Measurements from ENCODE around the gene KIAA1210.

Gene KIAA1210

DNA sequence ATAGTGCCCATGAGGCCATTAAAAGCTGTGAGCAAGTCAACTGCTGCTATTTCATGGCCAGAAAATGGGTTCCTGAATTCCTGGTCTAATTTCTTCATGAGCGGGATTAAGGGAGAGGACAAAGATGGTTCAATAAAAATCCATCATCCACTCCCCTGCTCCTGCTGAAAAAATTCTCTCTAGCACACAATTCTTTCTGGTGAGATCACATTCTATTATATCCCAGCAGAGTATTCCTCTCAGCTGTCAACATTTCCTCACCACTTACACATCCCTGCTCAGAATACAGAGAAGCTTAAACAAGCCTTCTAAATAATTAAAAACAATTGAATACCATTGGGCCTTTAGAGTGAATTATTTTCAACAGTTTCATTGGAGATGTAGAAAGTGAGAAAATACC, 45.3 kb downstream of the KIAA1210 start:
- no peaks in the 10 kb centered on the region for H3K36me3 ChIP-seq (ENCODE audit: insufficient read depth, low read length)
- no peak overlapping the region for H3K4me3 ChIP-seq (ENCODE audit: low read length)
- no peaks in the 10 kb centered on the region for H3K9me3 ChIP-seq (ENCODE audit: low read length)
- no peaks in the 10 kb centered on the region for H3K4me1 ChIP-seq (ENCODE audit: insufficient read depth, low read length)
- peaks cover 21% of the 10 kb centered on the region for H3K27me3 ChIP-seq (ENCODE audit: insufficient read depth, low read length)
- no peak overlapping the region for H2AFZ ChIP-seq (ENCODE audit: low read depth, low read length)

GRCh38 chrX:119075270-119076025, 52.2 kb downstream of the KIAA1210 start:
- H3K27me3 ChIP-seq (ENCODE audit: insufficient read depth, low read length) = peaks cover 24% of the 10 kb centered on the region
- H3K36me3 ChIP-seq (ENCODE audit: insufficient read depth, low read length) = no peaks in the 10 kb centered on the region
- H2AFZ ChIP-seq (ENCODE audit: low read depth, low read length) = no peak overlapping the region
- no peaks in the 10 kb centered on the region for H3K9me3 ChIP-seq (ENCODE audit: low read length)
- H3K4me3 ChIP-seq (ENCODE audit: low read length) = no peak overlapping the region
- no peaks in the 10 kb centered on the region for H3K4me1 ChIP-seq (ENCODE audit: insufficient read depth, low read length)

GRCh38 chrX:119073911-119074310, 53.7 kb downstream of the KIAA1210 start:
- Histone ChIP-seq H3K4me1 (ENCODE audit: insufficient read depth, low read length) (no peaks in the 10 kb centered on the region), H3K4me3 (ENCODE audit: low read length) (no peak overlapping the region), H2AFZ (ENCODE audit: low read depth, low read length) (no peak overlapping the region), H3K9me3 (ENCODE audit: low read length) (no peaks in the 10 kb centered on the region), H3K36me3 (ENCODE audit: insufficient read depth, low read length) (no peaks in the 10 kb centered on the region), H3K27me3 (ENCODE audit: insufficient read depth, low read length) (peaks cover 16% of the 10 kb centered on the region)

- no peak overlapping the region for H3K4me3 ChIP-seq (ENCODE audit: low read length)
- H3K27me3 ChIP-seq (ENCODE audit: insufficient read depth, low read length) = peaks cover 14% of the 10 kb centered on the region
- H3K36me3 ChIP-seq (ENCODE audit: insufficient read depth, low read length) = no peaks in the 10 kb centered on the region
- H2AFZ ChIP-seq (ENCODE audit: low read depth, low read length) = no peak overlapping the region
- H3K9me3 ChIP-seq (ENCODE audit: low read length) = no peaks in the 10 kb centered on the region
- no peaks in the 10 kb centered on the region for H3K4me1 ChIP-seq (ENCODE audit: insufficient read depth, low read length)
Measured at GRCh38 chrX:119073200-119073905, 54.3 kb downstream of the KIAA1210 start.

DNA sequence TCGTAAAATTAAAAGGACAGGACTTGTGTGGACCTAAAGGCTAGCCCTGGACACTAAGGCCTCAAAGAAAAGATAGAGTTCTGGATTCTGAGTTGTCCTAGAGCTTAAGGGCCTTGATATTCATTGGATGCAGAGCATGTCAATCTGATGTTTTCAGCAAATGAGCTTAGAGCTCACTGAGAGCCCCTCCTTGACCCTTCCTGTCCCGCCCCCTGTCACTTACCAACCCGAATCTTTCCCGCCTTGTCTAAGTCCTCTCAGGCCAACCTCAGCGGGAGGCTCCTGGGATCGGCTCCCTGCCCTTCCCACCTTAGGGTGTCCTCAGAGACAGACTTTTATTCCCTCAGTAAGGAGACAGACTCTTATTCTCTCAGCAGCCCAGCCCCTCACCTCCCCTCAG, 54.9 kb downstream of the KIAA1210 start, which contains the start of gene CT47C1:
TSS of gene CT47C1 (plus strand) at position 250 of the 400 bp plus-strand sequence. CDS start 233 bp downstream, outside the sequence.
- Histone ChIP-seq H3K9me3 (ENCODE audit: low read length) (no peaks in the 10 kb centered on the region), H2AFZ (ENCODE audit: low read depth, low read length) (no peak within 1 kb of the TSS), H3K4me3 (ENCODE audit: low read length) (no peak within 1 kb of the TSS), H3K36me3 (ENCODE audit: insufficient read depth, low read length) (no peaks in the 10 kb centered on the region), H3K27me3 (ENCODE audit: insufficient read depth, low read length) (peaks cover 14% of the 10 kb centered on the region), H3K4me1 (ENCODE audit: insufficient read depth, low read length) (no peaks in the 10 kb centered on the region)

GRCh38 chrX:119071381-119071780, 56.2 kb downstream of the KIAA1210 start:
- Histone ChIP-seq H2AFZ (ENCODE audit: low read depth, low read length) (no peak overlapping the region), H3K4me1 (ENCODE audit: insufficient read depth, low read length) (no peaks in the 10 kb centered on the region), H3K4me3 (ENCODE audit: low read length) (no peak overlapping the region), H3K36me3 (ENCODE audit: insufficient read depth, low read length) (no peaks in the 10 kb centered on the region), H3K9me3 (ENCODE audit: low read length) (no peaks in the 10 kb centered on the region), H3K27me3 (ENCODE audit: insufficient read depth, low read length) (peaks cover 5% of the 10 kb centered on the region)

- Histone ChIP-seq H3K4me3 (ENCODE audit: low read length) (no peak overlapping the region), H2AFZ (ENCODE audit: low read depth, low read length) (no peak overlapping the region), H3K36me3 (ENCODE audit: insufficient read depth, low read length) (no peaks in the 10 kb centered on the region), H3K4me1 (ENCODE audit: insufficient read depth, low read length) (no peaks in the 10 kb centered on the region), H3K9me3 (ENCODE audit: low read length) (no peaks in the 10 kb centered on the region), H3K27me3 (ENCODE audit: insufficient read depth, low read length) (peaks cover 3% of the 10 kb centered on the region)
Measured at GRCh38 chrX:119069762-119070161, 57.9 kb downstream of the KIAA1210 start.

- Histone ChIP-seq H3K9me3 (ENCODE audit: low read length) (no peaks in the 10 kb centered on the region), H3K27me3 (ENCODE audit: insufficient read depth, low read length) (peaks cover 3% of the 10 kb centered on the region), H2AFZ (ENCODE audit: low read depth, low read length) (no peak overlapping the region), H3K4me3 (ENCODE audit: low read length) (no peak overlapping the region), H3K4me1 (ENCODE audit: insufficient read depth, low read length) (no peaks in the 10 kb centered on the region), H3K36me3 (ENCODE audit: insufficient read depth, low read length) (no peaks in the 10 kb centered on the region)
Measured at GRCh38 chrX:119069128-119069527, 58.5 kb downstream of the KIAA1210 start.

DNA sequence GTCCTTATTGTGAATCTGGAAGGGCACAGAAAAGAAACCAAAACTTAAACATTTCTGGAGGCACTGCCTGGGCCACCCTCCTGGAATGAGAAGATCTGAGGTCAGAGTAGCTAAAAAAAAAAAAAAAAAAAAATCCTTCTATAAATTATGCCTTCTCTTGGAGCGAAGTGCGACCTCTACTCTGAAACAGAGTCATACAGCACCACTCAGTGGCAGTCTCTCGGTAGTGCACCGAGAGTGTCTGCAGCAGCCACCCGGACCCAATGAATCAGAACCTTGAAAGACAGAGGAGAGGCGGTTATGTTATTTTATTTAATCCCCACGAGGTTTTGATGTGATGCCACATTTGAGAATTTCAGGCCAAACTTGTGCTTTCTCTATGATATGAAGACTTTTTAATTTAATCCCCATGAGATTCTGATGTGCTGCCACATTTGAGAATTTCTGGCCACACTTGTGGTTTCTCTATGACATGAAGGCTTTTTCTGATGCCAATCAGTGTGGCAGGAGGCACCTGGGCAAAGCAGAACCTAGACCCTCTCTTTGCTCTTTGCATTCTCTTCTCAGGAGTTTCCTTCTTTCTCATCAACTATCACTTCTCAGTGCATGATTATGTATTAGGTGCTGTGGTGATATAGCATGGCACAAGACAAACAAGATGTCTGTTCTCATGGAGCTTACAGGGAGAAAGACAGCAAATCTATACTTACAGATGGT, 60.4 kb downstream of the KIAA1210 start:
- no peaks in the 10 kb centered on the region for H3K4me1 ChIP-seq (ENCODE audit: insufficient read depth, low read length)
- no peak overlapping the region for H2AFZ ChIP-seq (ENCODE audit: low read depth, low read length)
- no peak overlapping the region for H3K4me3 ChIP-seq (ENCODE audit: low read length)
- H3K9me3 ChIP-seq (ENCODE audit: low read length) = no peaks in the 10 kb centered on the region
- H3K36me3 ChIP-seq (ENCODE audit: insufficient read depth, low read length) = no peaks in the 10 kb centered on the region
- peaks cover 5% of the 10 kb centered on the region for H3K27me3 ChIP-seq (ENCODE audit: insufficient read depth, low read length)

- H3K9me3 ChIP-seq (ENCODE audit: low read length) = no peaks in the 10 kb centered on the region
- no peaks in the 10 kb centered on the region for H3K4me1 ChIP-seq (ENCODE audit: insufficient read depth, low read length)
- no peak overlapping the region for H3K4me3 ChIP-seq (ENCODE audit: low read length)
- peaks cover 4% of the 10 kb centered on the region for H3K27me3 ChIP-seq (ENCODE audit: insufficient read depth, low read length)
- no peak overlapping the region for H2AFZ ChIP-seq (ENCODE audit: low read depth, low read length)
- no peaks in the 10 kb centered on the region for H3K36me3 ChIP-seq (ENCODE audit: insufficient read depth, low read length)
Measured at GRCh38 chrX:119063428-119063827, 64.2 kb downstream of the KIAA1210 start.

DNA sequence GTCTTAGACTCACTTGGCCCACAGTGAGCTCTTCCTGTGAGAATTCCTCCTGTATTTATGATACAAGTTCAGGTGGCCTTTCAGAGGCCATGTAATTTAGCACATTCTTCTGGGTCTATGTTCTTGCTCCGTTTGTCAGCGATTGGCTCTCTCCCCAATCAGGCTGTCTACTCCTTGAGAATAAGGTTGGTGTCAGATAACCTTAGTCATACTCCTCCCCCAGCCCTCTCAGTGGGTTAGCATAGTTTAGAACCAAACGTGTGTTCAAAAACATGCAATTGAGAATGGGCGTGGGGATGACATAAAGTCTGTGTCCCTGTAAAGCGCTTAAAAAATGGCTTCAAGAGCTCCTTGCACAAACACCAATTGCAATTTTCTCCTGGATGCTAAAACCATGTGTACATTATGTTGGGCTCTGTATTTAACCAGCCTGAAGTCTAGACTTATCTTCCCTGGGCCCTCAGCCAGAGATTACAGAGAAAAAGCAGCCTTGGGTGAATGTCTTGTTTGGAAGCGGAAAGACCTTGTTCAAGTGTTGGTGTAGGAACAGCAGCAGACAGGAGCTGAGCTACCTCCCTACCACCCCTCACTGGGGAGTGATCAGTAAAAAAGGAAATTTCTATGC, 64.8 kb downstream of the KIAA1210 start:
- no peaks in the 10 kb centered on the region for H3K36me3 ChIP-seq (ENCODE audit: insufficient read depth, low read length)
- no peaks in the 10 kb centered on the region for H3K9me3 ChIP-seq (ENCODE audit: low read length)
- H3K4me3 ChIP-seq (ENCODE audit: low read length) = no peak overlapping the region
- H3K27me3 ChIP-seq (ENCODE audit: insufficient read depth, low read length) = peaks cover 4% of the 10 kb centered on the region
- no peaks in the 10 kb centered on the region for H3K4me1 ChIP-seq (ENCODE audit: insufficient read depth, low read length)
- no peak overlapping the region for H2AFZ ChIP-seq (ENCODE audit: low read depth, low read length)

DNA sequence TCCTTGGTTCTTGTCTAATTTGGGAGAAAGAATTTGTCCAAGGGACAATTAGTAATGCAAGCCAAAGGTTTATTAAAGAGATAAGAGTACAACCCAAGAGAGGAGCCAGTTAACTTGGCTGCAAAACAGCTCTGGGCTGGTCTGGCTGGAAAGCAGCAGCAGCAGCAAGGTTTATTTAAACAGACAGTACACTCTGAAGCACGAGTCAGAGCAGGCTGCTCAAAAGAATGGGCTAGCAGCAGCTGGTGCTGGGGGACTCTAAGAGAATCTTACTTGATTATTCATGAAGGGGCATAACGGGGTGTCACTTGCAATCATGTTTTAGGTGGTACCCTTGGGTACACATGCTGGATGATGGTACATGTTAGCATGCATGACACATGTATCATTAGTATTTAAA, 71.9 kb downstream of the KIAA1210 start:
- Histone ChIP-seq H3K4me3 (ENCODE audit: low read length) (no peak overlapping the region), H2AFZ (ENCODE audit: low read depth, low read length) (no peak overlapping the region), H3K9me3 (ENCODE audit: low read length) (no peaks in the 10 kb centered on the region), H3K27me3 (ENCODE audit: insufficient read depth, low read length) (no peaks in the 10 kb centered on the region), H3K36me3 (ENCODE audit: insufficient read depth, low read length) (no peaks in the 10 kb centered on the region), H3K4me1 (ENCODE audit: insufficient read depth, low read length) (no peaks in the 10 kb centered on the region)

- Histone ChIP-seq H3K9me3 (ENCODE audit: low read length) (no peaks in the 10 kb centered on the region), H2AFZ (ENCODE audit: low read depth, low read length) (no peak overlapping the region), H3K4me1 (ENCODE audit: insufficient read depth, low read length) (no peaks in the 10 kb centered on the region), H3K36me3 (ENCODE audit: insufficient read depth, low read length) (no peaks in the 10 kb centered on the region), H3K27me3 (ENCODE audit: insufficient read depth, low read length) (no peaks in the 10 kb centered on the region), H3K4me3 (ENCODE audit: low read length) (no peak overlapping the region)
Measured at GRCh38 chrX:119045884-119046283, 81.7 kb downstream of the KIAA1210 start.
